PFSK-1 (cell line): Measurements from ENCODE around the gene CHD5.

Experiments used
- FOXP2 ChIP-seq: optimal IDR thresholded peaks from 2 replicates; pipeline ENCODE3; 2011; ENCODE audit warnings: borderline replicate concordance, control low read depth, inconsistent platforms; ENCODE audit not compliant: insufficient read depth; ENCODE audit errors: extremely low read length, extremely low read depth
- POLR2AphosphoS5 ChIP-seq: IDR thresholded peaks from 2 replicates; pipeline ENCODE4 v1.6.1; 2012; ENCODE audit warnings: low read depth, mild to moderate bottlenecking, control low read depth, low read length, moderate library complexity
- SIN3A ChIP-seq: IDR thresholded peaks from 2 replicates; pipeline ENCODE4 v1.6.1; 2012; ENCODE audit warnings: mild to moderate bottlenecking, low read length, moderate library complexity, borderline replicate concordance; ENCODE audit not compliant: insufficient read depth
- TAF1 ChIP-seq: IDR thresholded peaks from 2 replicates; pipeline ENCODE4 v1.6.1; 2012; ENCODE audit warnings: low read length, control low read depth, borderline replicate concordance; ENCODE audit not compliant: insufficient read depth
- TF ChIP-seq, protein P1 (sequence below), 2 experiments: IDR thresholded peaks; 2 replicates each; pipeline versions ENCODE4 v1.6.1 to v1.8.0; 2011 to 2012; ENCODE audit warnings: low read depth in 2 of 2, low read length in 2 of 2, control low read depth in 1 of 2, inconsistent platforms in 1 of 2, mild to moderate bottlenecking in 1 of 2, moderate library complexity in 1 of 2; ENCODE audit not compliant: insufficient read depth in 1 of 2

Gene CHD5

GRCh38 chr1:6200188-6200809, 20.2 kb upstream of the CHD5 start:
- no peak for TF ChIP-seq FOXP2
- TF ChIP-seq TAF1: no peak
- no peak for TF ChIP-seq SIN3A
- no peak for TF ChIP-seq POLR2AphosphoS5
- TF ChIP-seq, protein P1, sequence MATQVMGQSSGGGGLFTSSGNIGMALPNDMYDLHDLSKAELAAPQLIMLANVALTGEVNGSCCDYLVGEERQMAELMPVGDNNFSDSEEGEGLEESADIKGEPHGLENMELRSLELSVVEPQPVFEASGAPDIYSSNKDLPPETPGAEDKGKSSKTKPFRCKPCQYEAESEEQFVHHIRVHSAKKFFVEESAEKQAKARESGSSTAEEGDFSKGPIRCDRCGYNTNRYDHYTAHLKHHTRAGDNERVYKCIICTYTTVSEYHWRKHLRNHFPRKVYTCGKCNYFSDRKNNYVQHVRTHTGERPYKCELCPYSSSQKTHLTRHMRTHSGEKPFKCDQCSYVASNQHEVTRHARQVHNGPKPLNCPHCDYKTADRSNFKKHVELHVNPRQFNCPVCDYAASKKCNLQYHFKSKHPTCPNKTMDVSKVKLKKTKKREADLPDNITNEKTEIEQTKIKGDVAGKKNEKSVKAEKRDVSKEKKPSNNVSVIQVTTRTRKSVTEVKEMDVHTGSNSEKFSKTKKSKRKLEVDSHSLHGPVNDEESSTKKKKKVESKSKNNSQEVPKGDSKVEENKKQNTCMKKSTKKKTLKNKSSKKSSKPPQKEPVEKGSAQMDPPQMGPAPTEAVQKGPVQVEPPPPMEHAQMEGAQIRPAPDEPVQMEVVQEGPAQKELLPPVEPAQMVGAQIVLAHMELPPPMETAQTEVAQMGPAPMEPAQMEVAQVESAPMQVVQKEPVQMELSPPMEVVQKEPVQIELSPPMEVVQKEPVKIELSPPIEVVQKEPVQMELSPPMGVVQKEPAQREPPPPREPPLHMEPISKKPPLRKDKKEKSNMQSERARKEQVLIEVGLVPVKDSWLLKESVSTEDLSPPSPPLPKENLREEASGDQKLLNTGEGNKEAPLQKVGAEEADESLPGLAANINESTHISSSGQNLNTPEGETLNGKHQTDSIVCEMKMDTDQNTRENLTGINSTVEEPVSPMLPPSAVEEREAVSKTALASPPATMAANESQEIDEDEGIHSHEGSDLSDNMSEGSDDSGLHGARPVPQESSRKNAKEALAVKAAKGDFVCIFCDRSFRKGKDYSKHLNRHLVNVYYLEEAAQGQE (IDR thresholded peaks at IDR 0.05; ENCODE audit: insufficient read depth in 1 of 2, low read depth in 2 of 2, low read length in 2 of 2): no peak

DNA sequence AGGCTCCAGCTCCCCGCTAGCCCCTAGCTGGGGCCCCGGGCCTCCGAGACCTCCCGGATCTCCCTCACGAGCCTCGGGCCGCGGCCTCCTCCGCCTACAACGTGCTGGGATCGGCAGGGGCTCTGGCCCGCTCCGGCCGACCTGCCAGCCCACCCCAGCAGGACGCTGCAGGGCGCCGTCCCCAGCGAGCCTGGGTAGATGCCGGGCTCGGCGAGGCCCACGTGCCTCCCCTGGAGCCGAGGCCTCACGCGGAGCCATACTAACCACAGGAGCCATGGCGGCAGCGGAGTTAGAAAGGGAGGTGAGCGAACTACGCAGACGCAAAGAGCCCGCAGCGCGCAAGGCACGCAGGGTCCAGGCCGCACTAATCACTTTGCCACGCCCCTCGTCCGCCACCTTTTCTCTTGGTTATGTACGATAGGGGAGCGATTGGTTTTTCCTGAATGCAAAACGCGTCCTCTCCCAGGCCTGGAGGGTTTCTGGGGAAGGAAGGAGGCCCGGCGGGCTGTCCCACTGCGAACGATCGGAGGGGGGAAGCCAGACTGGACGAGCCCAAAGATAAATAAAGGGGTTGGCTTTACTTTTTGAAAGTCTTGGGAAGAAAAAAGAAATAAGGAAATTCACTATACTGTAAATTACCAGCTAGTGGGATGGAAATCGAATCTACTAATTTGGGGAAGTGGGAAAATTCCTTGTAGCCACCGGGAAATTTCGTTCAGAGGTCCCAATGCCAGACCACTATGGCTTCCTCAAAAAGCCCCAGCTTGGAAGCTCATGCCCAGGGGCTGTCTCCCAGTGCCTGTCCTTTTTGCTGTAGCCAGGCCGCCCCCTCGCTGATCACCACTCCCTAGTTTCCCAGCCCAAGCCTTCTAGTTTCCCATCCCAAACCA, 19.4 kb upstream of the CHD5 start, which contains the start of gene RPL22:
Gene RPL22 (minus strand): TSS at position 298 of the 890 bp plus-strand sequence. CDS start 22 bp downstream, at position 276.
- TF ChIP-seq POLR2AphosphoS5 (peak; percentile 95), FOXP2 (no peak), TAF1 (peak; percentile 84), SIN3A (0 out of 2 replicates have a peak, but pooled peaks have one; percentile 20)
- TF ChIP-seq, protein P1 (IDR thresholded peaks at IDR 0.05; ENCODE audit: insufficient read depth in 1 of 2, low read depth in 2 of 2, low read length in 2 of 2): 0 out of 4 replicates have a peak, but pooled peaks of 1 of the 2 experiments have one; percentile 14

DNA sequence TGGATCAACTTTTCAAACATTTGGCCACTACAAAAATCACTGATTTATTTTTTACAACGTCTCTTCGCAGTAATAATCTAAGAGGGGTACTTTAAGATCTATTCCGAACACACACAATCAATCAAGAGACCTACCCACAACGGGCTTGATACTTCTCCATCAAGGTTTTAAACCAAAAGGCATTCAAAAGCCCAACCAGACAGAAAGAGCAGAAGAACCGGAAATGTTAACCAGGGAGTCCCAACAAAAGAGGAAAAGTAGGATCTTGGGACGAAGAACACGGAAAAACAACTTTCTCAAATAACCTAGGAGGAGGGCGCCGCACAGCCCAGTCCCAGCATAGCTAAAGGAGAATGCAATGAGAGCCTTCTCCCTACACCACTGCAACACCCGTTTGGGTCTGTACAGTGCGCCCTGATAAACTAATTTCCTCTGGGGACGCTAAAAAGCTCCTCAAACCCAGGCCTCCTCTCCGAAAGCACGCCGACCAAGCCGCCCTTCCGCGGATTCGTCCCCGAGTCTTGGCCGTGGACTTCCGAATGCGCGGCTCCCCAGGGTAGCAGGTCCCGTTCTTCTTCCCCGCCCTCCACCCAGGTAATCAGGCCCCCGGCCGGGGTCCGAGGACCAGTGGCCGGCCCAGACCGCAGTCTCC, 18.7 kb upstream of the CHD5 start:
- TF ChIP-seq, protein P1 (IDR thresholded peaks at IDR 0.05; ENCODE audit: insufficient read depth in 1 of 2, low read depth in 2 of 2, low read length in 2 of 2): no peak
- TF ChIP-seq FOXP2: no peak

GRCh38 chr1:6197746-6198427, 17.8 kb upstream of the CHD5 start:
- no peak for TF ChIP-seq TAF1
- TF ChIP-seq, protein P1 (IDR thresholded peaks at IDR 0.05; ENCODE audit: insufficient read depth in 1 of 2, low read depth in 2 of 2, low read length in 2 of 2): no peak
- TF ChIP-seq SIN3A: no peak
- 0 out of 2 replicates have a peak, but pooled peaks have one; percentile 0 for TF ChIP-seq POLR2AphosphoS5
- TF ChIP-seq FOXP2: no peak
